Motor neuron (in vitro differentiated cells): ENCODE measurements around the gene ETS1. TPM values are rescaled to one million over a fixed set of nuclear protein-coding genes. Genes with fewer than 3 reads are reported as not detected.
A peak's percentile ranks its signal among the peaks of the same experiment; 100 is the strongest.

ENCODE experiments used
- ATAC-seq, 8 experiments: fragments of 200-7000 bp; cut with Tn5 transposase; replicated peaks in 6 of 8; 2 replicates each; pipeline ENCODE4 v1.8.0; 2021; ENCODE audit warnings: mild to moderate bottlenecking in 8 of 8, moderate library complexity in 8 of 8
- H3K27ac ChIP-seq, 2 donors: fragments of 250-450 bp; sonication (Bioruptor Pico); 2 replicates each; pipeline ENCODE4 v1.9.0; 2021; ENCODE audit warnings: antibody characterized with exemption in 2 of 2, mild to moderate bottlenecking in 2 of 2, moderate library complexity in 1 of 2
- H3K4me1 ChIP-seq, 2 donors: fragments of 250-450 bp; sonication (Bioruptor Pico); replicated peaks in 1 of 2; 2 replicates each; pipeline ENCODE4 v1.6.1; 2021; ENCODE audit warnings: antibody characterized with exemption in 2 of 2, mild to moderate bottlenecking in 2 of 2, moderate library complexity in 1 of 2
- H3K4me3 ChIP-seq, 5 donors: fragments of 250-450 bp; sonication (Bioruptor Pico); 2 replicates each; pipeline ENCODE4 v1.9.0; 2021; ENCODE audit warnings: antibody characterized with exemption in 5 of 5, mild to moderate bottlenecking in 5 of 5, moderate library complexity in 4 of 5
- WGBS, 10 experiments: fragments of 450-650 bp; shearing (Covaris generic); methylation state at CpG; one replicate each; pipeline ENCODE4 v1.0.0; 2022; 5-methylcytosine and 5-hydroxymethylcytosine counted together
- in situ Hi-C, 9 experiments: fragments of 400-800 bp; cut with MboI; loops; one replicate each; pipeline ENCODE4 v1.15.0; 2021; ENCODE audit warnings: low sequenced_read_pairs in 9 of 9, low pct_unique_long_range_greater_than_20kb in 2 of 9; ENCODE audit not compliant: unreplicated experiment in 9 of 9
- total RNA-seq, 8 experiments: library from RNA; unstranded; fragments of 300-600 nt; gene quantifications; 2 replicates each; pipeline versions ENCODE4 v1.2.3 to v1.2.4, GENCODE V29; 2022

Gene ETS1
- total RNA-seq, 8 experiments from 2014 or later, result 0.11 to 18.4 (median 3.4) TPM

DNA sequence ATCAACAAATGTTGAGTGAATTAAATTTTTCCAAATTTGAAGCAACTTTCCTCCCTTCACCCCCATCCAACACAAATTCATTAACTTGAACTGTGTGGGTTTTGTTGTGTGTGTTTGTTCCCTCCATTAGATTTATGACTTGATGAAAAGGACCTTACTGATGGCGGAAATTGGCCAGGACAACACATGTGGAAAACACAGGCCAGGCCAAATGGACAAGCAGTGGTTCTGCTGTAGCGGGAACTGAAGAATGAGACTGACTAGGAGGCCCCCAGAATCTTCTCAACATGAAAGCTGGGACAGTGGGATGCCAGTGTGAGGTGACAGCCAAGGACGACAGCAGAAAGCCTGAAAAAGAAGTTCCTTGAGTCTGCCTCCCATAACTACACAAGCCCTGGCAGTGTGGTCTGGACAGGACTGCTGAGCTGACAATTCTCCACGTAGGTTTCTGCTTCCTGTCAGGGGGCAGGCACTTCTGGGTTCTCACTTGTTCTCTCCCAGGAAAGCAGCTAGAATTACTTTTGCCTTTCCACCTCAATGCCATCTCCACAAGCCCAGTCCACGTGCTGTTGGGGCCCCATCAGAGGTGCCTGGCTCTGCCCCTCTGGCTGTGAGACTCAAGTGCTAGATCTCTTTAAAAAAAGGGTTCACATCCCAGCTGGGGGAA, 94.3 kb downstream of the ETS1 start:
- WGBS, 10 experiments, result 20 to 93% (median 80%) methylated on average over 1 to 3 of the region's 5 CpGs; no CpG with 5 or more reads in 1 of the 10 experiments
- in situ Hi-C loops, result no loop called here
- ATAC-seq, result no peak
- Histone ChIP-seq H3K4me3 (no peak overlapping the region), H3K27ac (no peak overlapping the region), H3K4me1 (peaks cover 0 to 6% of the 10 kb centered on the region in 2 donors)

DNA sequence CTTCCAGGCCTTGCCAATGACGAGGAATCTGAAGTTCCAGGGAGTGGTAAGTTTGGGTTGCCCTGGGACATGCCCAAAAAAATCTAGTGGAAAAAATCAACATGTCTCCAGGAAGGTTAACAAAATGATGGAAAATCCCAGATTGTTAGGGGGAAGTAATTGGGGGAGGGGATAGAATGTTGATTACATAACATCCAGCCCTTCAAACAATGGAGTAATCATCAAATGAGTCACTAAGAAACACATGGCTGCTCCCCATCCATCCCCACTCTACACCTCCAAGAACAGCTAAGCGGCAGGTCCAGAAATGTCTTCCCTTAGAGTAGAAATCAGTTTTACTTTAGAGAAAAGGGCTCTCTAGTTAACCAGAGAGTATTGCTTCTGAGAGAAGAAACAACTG, 94.9 kb downstream of the ETS1 start:
- H3K27ac ChIP-seq, result no peak overlapping the region
- no peak for ATAC-seq
- WGBS, 10 experiments, result 20 to 100% (median 80%) methylated on average over 1 to 2 of the region's 2 CpGs; no CpG with 5 or more reads in 1 of the 10 experiments
- H3K4me1 ChIP-seq, result peaks cover 0 to 6% of the 10 kb centered on the region in 2 donors
- no peak overlapping the region for H3K4me3 ChIP-seq
- in situ Hi-C loops, result no loop called here

DNA sequence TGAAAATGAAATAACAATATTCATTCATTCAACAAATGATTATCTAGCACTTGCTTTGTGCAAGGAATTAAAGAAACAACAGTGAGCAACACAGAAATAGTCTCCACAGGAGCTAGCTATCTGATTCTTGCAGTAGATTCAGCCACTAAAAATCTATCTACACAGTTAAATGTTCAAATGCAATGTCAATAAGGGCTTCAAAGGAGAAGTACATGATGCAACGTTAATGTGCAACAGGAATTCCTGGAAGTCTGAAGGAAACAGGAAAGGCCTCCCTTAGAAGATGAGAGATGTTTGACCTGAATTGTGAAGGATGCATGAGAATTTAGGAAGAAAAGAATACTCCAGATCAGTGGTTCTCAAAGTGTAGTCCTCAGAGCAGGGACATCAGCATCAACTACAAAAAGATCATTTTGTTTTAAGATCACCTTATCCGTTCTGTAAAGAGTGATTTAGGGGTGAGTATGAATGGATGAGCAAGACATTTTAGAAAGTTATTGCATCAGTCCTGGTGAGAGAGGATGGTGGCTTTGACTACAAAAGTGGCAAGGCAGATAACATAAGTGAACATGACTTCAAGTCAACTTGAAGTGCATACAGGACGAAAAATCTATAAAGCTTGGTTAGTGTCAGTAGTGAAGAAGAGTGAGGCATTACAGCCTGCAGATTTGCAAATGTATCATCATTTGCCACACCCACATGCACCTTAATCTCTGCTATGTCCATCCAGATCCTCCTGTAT, 96.0 kb downstream of the ETS1 start:
- Histone ChIP-seq H3K4me3 (no peak overlapping the region), H3K27ac (no peak overlapping the region), H3K4me1 (peaks cover 0 to 6% of the 10 kb centered on the region in 2 donors)
- WGBS, 10 experiments, result 25 to 90% (median 80%) methylated on average over 1 to 3 of the region's 3 CpGs; no CpG with 5 or more reads in 3 of the 10 experiments
- no peak for ATAC-seq
- in situ Hi-C loops, result no loop called here

DNA sequence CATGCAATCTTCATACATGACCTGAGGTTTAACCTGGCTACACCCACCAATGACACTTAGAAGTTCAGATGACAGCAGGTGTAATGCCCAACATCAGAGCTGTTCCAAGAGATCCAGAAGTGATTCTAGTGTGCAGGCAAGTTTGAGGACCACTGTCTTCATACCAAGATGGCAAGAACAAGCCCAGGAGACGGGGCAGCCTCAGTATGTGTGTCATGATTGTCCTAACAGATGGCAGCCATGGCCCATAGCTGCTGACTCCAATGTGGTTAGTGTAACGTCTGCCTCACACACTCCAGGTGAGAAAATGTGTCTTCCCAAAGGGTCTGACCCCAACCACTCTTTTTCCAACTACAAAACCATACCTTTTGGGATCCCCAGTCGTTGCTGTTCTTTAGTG, 97.3 kb downstream of the ETS1 start:
- Histone ChIP-seq H3K27ac (no peak overlapping the region), H3K4me1 (peaks cover 0 to 6% of the 10 kb centered on the region in 2 donors), H3K4me3 (no peak overlapping the region)
- in situ Hi-C loops, result no loop called here
- WGBS, 10 experiments, result 60 to 100% (median 77%) methylated on average over 1 to 3 of the region's 3 CpGs; no CpG with 5 or more reads in 2 of the 10 experiments
- no peak for ATAC-seq

DNA sequence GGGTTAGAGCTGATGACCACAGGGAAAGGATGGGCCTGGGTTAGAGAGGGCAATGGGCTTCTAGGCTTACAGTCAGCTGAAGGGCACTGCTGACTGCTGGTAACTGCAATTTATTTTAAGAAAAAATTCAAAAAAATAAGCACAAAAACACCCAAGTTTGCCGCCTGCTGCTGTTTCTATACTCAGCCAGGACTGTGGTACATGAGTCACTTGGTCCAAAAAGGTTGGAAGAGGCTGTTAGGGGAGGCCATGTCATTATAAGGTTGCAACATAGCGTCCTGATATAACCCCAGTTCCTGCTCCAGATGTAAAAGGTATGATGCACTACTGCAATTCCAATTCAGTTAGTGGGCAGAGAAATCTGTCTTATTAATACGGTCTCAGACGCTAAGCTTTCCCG, 98.9 kb downstream of the ETS1 start:
- in situ Hi-C loops, result no loop called here
- ATAC-seq, result no peak

DNA sequence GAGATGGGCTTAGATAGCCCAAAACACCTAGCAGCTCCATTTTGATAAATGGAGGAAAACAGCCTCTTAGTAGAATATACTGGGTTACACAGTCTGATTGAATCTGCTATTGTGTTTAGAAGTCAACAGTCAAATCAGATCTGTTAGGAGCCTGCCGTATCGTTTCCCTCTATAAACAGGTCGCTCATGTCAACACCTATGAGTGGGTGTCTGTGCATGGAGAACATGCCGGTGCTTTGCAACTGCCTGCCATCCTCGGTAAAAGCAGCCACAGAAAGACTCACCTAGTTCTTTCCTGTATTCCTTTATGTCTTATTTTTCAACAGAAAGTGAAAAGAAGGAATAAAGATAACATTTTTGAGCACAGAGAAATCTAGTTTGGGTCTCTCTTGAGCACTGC, 99.4 kb downstream of the ETS1 start:
- no peak overlapping the region for H3K27ac ChIP-seq
- in situ Hi-C loops, result no loop called here
- ATAC-seq, result no peak
- H3K4me1 ChIP-seq, result peaks cover 0 to 6% of the 10 kb centered on the region in 2 donors
- H3K4me3 ChIP-seq, result no peak overlapping the region
- WGBS, 10 experiments, result 62 to 100% (median 90%) methylated on average over 2 to 5 of the region's 5 CpGs; no CpG with 5 or more reads in 1 of the 10 experiments

More for the DNA sequence above, 98.9 kb downstream of the ETS1 start:
- Histone ChIP-seq H3K27ac (no peak overlapping the region), H3K4me1 (peaks cover 0 to 6% of the 10 kb centered on the region in 2 donors), H3K4me3 (no peak overlapping the region)
- WGBS, 10 experiments, result 20 to 100% (median 81%) methylated on average over 2 to 5 of the region's 5 CpGs; no CpG with 5 or more reads in 1 of the 10 experiments

DNA sequence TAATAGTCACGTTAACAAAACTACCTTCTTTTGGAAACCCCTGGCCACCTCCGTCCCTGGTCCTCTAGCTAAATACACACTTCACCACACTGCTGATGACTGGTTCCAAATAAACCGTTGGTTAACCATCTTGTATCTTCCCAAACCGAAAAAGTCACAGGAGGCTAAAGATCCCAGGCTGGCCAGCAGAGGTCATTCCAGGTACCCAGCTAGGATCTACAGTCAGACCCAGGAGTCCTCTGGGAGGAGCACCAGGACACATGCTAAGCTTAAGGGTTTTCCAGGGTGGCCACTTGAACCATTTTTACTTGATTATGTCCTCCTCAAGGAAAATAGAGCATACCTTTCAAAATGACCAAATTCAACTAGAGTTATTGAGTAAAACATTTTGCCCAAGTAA, 103.2 kb downstream of the ETS1 start:
- 67 to 100% (median 95%) methylated on average over 1 to 4 of the region's 4 CpGs for WGBS, 10 experiments
- in situ Hi-C loops, result no loop called here
- Histone ChIP-seq H3K4me3 (no peak overlapping the region), H3K4me1 (no peaks in the 10 kb centered on the region), H3K27ac (no peak overlapping the region)
- no peak for ATAC-seq

DNA sequence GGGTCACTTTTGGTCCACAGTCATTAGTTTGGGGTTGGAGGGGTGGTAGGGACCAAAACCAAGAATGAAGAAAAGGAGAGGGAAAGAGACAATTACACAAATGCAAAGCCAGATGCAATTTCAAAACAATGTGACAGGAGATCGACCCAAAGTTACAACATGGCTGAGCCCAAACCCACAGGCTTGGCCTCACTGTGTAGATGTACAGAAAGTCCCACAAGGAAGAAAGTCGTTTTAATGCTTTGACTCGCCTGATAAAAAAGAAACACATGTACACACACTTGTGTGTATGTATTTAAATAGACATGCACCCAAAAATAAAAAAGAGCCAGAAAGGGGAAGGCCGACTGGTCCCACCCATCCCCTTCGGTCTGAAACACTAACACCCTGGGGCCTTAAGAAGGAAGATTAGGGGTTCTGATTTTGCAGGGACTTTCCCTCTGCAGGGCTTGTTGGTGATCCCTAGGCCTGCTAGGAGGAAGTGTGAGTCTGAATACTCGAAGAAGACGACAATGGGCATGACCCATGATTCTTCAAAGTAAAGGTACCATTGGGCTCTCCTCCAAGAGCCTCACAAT, 104.1 kb downstream of the ETS1 start:
- 73 to 94% (median 86%) methylated on average over 1 to 7 of the region's 7 CpGs; no CpG with 5 or more reads in 1 of the 10 experiments for WGBS, 10 experiments
- no peak overlapping the region for H3K4me3 ChIP-seq
- in situ Hi-C loops, result no loop called here
- no peaks in the 10 kb centered on the region for H3K4me1 ChIP-seq
- H3K27ac ChIP-seq, result no peak overlapping the region
- ATAC-seq, result no peak

DNA sequence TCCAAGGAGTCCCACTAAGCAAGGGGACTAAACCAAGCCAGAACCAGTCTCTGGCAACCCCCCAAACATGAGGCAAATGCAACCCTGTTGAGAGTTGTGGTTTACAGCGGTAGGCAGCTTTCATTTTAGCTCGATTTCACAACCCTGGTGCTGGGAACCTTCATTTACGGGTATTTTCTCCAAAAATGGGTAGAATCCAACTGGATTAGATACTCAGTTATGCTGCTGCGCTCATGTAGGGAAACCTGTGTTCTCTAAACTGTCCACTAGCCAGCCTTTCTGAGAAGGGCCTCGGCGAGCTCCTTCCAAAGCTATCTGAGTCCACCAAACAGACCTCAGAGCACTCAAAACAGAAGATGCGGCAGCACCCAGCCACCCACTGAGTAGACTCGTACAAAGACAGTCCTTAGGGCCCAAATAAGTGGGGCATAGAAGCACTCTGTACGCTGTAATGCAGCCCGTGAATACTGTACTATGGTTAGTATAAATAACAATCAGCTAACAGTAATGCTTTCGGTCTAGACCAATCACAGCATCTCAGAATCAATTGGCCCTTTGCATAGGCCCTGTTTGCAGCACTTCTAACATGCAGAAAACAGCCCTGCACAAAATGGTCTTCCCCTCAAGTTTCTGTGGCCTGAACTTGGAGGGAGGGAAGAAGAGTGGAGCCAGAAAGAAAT, 104.7 kb downstream of the ETS1 start:
- no peak overlapping the region for H3K27ac ChIP-seq
- in situ Hi-C loops, result no loop called here
- 36 to 100% (median 92%) methylated on average over 1 to 8 of the region's 11 CpGs for WGBS, 10 experiments
- H3K4me1 ChIP-seq, result no peaks in the 10 kb centered on the region
- H3K4me3 ChIP-seq, result no peak overlapping the region
- ATAC-seq, result no peak

DNA sequence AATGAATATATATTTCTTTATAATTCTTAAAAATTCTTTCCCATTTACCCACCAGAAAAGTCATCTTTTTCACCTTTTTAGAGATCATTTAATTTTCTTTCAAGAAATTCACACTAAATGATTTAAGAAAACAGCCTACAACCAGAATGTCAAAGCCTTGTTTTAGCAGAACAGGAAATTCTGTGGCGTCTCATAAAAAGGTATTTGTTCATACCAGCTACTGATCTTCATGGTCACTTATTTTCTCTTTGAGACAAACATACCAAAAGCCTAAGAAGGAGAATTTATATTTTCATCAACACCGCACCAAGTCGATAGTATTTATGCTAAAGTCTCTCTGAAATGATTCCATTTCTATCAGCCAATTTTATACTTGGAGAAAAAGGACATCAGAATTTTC, 105.3 kb downstream of the ETS1 start:
- H3K4me3 ChIP-seq, result no peak overlapping the region
- 67 to 100% (median 97%) methylated on average over 2 to 3 of the region's 3 CpGs; no CpG with 5 or more reads in 1 of the 10 experiments for WGBS, 10 experiments

DNA sequence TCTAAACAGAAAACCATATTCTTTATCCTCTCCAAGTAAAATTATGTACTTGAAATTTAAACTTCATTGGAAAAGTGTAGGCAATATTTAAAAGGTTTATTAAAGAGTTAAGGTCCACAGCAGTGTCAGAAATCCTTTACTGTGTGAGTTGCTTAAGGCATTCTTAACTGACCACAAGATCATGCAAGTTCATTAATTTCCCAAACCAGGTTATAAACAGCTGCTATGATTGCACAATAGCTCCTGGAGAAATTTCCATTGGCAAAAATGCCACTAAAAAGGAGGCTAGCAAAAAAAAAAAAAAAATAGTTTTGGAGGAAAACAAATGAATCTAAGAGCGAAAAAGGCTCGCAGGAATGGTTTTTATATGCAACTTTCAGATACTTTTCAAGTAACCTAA, 106.2 kb downstream of the ETS1 start:
- ATAC-seq, result peak in 3 of 8 experiments; percentile 50 to 81 (median 77)
- in situ Hi-C loops, result no loop called here
- Histone ChIP-seq H3K4me3 (no peak overlapping the region), H3K4me1 (peaks cover 0 to 5% of the 10 kb centered on the region in 2 donors), H3K27ac (no peak overlapping the region)
- 6 to 100% (median 60%) methylated on average over 1 to 2 of the region's 2 CpGs; no CpG with 5 or more reads in 1 of the 10 experiments for WGBS, 10 experiments

More for the DNA sequence above, 105.3 kb downstream of the ETS1 start:
- Histone ChIP-seq H3K27ac (no peak overlapping the region), H3K4me1 (no peaks in the 10 kb centered on the region)
- in situ Hi-C loops, result no loop called here
- ATAC-seq, result no peak

DNA sequence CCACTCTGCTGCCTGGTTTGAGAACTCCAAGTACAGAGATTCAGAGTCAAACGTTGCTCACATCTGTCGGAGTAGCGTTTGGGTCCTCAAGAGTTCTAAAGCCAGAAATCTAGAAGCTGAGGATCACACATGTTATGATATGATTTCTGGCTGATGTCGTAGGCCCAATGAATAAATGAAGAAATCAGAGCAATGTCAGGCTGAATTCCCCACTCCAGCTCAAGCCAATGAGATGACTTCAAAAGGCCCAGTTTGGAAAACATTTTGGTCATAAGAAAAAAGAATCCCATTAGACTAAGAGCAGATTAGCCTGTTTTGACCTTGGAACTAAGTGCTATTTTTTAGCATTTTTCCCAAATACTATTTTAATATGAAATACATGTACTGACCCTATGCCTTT, 106.7 kb downstream of the ETS1 start:
- WGBS, 10 experiments, result 71 to 100% (median 83%) methylated on average over 1 to 4 of the region's 4 CpGs; no CpG with 5 or more reads in 1 of the 10 experiments
- H3K27ac ChIP-seq, result no peak overlapping the region
- no peak for ATAC-seq
- H3K4me1 ChIP-seq, result peaks cover 0 to 5% of the 10 kb centered on the region in 2 donors
- in situ Hi-C loops, result no loop called here
- H3K4me3 ChIP-seq, result no peak overlapping the region

DNA sequence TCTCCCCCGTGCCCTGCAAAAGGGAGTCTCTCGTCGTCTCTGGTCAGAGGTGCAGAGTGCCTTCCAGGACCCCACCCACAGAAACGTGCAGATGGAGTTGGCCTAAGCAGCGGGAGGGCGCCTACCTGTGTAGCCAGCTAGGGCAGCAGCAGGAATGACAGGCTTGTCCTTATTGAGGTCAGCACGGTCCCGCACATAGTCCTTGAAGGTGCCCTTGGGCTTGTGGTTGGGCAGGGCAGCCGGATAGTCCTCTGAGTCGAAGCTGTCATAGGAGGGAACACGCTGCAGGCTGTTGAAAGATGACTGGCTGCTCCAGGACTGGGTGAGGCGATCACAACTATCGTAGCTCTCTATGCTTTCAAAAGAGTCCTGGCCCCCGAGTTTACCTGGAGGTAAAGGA, 107.3 kb downstream of the ETS1 start:
- in situ Hi-C loops, result no loop called here
- 60 to 96% (median 83%) methylated on average over 1 to 9 of the region's 14 CpGs; no CpG with 5 or more reads in 3 of the 10 experiments for WGBS, 10 experiments
- Histone ChIP-seq H3K4me3 (no peak overlapping the region), H3K27ac (no peak overlapping the region), H3K4me1 (peaks cover 0 to 5% of the 10 kb centered on the region in 2 donors)
- ATAC-seq, result no peak
